DOHH2 (cell line): ENCODE measurements around the gene C16orf54.
"Not testable (repeated sequence)": the region's sequence is repeated elsewhere in the genome, so short reads cannot be mapped to it uniquely, and the experiment has no call there.

Experiments
- H3F3A ChIP-seq: fragments of 200-600 bp; sonication (generic), shearing (Covaris generic); 2 replicates; pipeline ENCODE4 v1.6.0; 2016; ENCODE audit warnings: antibody characterized with exemption, mild to moderate bottlenecking; ENCODE audit not compliant: control insufficient read depth, insufficient read depth
- H3K27ac ChIP-seq: fragments of 200-600 bp; sonication (generic); 2 replicates; pipeline ENCODE4 v1.5.1; 2014; ENCODE audit warnings: low read depth, mild to moderate bottlenecking, low read length, moderate library complexity
- H3K27me3 ChIP-seq: fragments of 200-600 bp; sonication (generic); 2 replicates; pipeline ENCODE4 v1.6.1; 2014; ENCODE audit warnings: mild to moderate bottlenecking, low read length, mixed read lengths; ENCODE audit not compliant: control insufficient read depth
- H3K36me3 ChIP-seq: fragments of 200-600 bp; sonication (generic); 2 replicates; pipeline ENCODE4 v1.6.1; 2014; ENCODE audit warnings: mild to moderate bottlenecking, low read length, moderate library complexity, mixed read lengths; ENCODE audit not compliant: control insufficient read depth
- H3K4me1 ChIP-seq: fragments of 200-600 bp; sonication (generic); 2 replicates; pipeline ENCODE4 v1.6.1; 2014; ENCODE audit warnings: mild to moderate bottlenecking, low read length, mixed read lengths; ENCODE audit not compliant: control insufficient read depth
- H3K4me2 ChIP-seq: fragments of 200-600 bp; sonication (generic); 2 replicates; pipeline ENCODE4 v1.6.0; 2014; ENCODE audit warnings: mild to moderate bottlenecking, low read length, moderate library complexity
- H3K4me3 ChIP-seq: fragments of 200-600 bp; sonication (generic); 2 replicates; pipeline ENCODE4 v1.5.1; 2014; ENCODE audit warnings: mild to moderate bottlenecking, low read length, mixed read lengths
- H3K79me2 ChIP-seq: fragments of 200-600 bp; sonication (generic); 2 replicates; pipeline ENCODE4 v1.6.1; 2014; ENCODE audit warnings: mild to moderate bottlenecking, low read length, mixed read lengths; ENCODE audit not compliant: control insufficient read depth
- H3K9me2 ChIP-seq: fragments of 200-600 bp; sonication (generic); replicated peaks from 2 replicates; pipeline ENCODE4 v1.6.1; 2014; ENCODE audit warnings: mild to moderate bottlenecking, low read length, mixed read lengths; ENCODE audit not compliant: control insufficient read depth
- H3K9me3 ChIP-seq: fragments of 200-600 bp; sonication (generic); 2 replicates; pipeline ENCODE4 v1.6.1; 2014; ENCODE audit warnings: antibody characterized with exemption, low read length, mixed read lengths; ENCODE audit not compliant: control insufficient read depth, insufficient read depth
- H4K20me1 ChIP-seq: fragments of 200-600 bp; sonication (generic); 2 replicates; pipeline ENCODE4 v1.6.0; 2014; ENCODE audit warnings: low read depth, mild to moderate bottlenecking, antibody characterized with exemption, low read length, moderate library complexity; ENCODE audit not compliant: control insufficient read depth, insufficient read depth
- EZH2phosphoT487 ChIP-seq: fragments of 200-600 bp; sonication (generic); IDR thresholded peaks from 2 replicates; pipeline ENCODE4 v1.6.1; 2017; ENCODE audit warnings: borderline replicate concordance, mild to moderate bottlenecking, antibody characterized with exemption, low read length, moderate library complexity, mixed read lengths
- TF ChIP-seq, protein P1 (sequence below): fragments of 200-600 bp; sonication (generic); IDR thresholded peaks from one replicate; pipeline ENCODE4 v1.5.1; 2014; ENCODE audit warnings: antibody characterized with exemption, mild to moderate bottlenecking, low read depth, low read length; ENCODE audit not compliant: poor library complexity, severe bottlenecking

Gene C16orf54

DNA sequence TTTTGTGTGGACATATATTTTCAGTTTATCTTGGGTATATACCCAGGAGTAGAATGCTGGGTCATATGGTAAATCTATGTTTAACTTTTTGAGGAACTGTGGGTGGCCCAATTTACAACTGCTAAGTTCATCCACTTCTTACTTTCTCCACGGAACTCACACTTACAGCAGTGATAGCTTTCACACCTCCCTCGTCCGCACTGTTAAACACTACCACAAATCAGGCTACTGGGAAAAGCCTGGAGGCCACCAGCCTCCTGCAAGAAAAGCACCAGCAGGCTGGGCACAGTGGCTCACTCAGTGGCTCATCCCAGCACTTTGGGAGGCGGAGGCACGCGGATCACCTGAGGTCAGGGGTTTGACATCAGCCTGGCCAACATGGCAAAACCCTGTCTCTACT is 17.5 kb upstream of the C16orf54 start:
- no peak overlapping the region for H3K4me3 ChIP-seq
- peaks cover 10% of the 10 kb centered on the region for H3K27me3 ChIP-seq
- no peaks in the 10 kb centered on the region for H3K79me2 ChIP-seq
- H4K20me1 ChIP-seq, result no peaks in the 10 kb centered on the region
- H3K9me3 ChIP-seq, result no peaks in the 10 kb centered on the region
- H3F3A ChIP-seq, result no peaks in the 10 kb centered on the region
- peaks cover 4% of the 10 kb centered on the region for H3K4me1 ChIP-seq
- no peak overlapping the region for H3K4me2 ChIP-seq
- H3K36me3 ChIP-seq, result no peaks in the 10 kb centered on the region
- TF ChIP-seq, protein P1, sequence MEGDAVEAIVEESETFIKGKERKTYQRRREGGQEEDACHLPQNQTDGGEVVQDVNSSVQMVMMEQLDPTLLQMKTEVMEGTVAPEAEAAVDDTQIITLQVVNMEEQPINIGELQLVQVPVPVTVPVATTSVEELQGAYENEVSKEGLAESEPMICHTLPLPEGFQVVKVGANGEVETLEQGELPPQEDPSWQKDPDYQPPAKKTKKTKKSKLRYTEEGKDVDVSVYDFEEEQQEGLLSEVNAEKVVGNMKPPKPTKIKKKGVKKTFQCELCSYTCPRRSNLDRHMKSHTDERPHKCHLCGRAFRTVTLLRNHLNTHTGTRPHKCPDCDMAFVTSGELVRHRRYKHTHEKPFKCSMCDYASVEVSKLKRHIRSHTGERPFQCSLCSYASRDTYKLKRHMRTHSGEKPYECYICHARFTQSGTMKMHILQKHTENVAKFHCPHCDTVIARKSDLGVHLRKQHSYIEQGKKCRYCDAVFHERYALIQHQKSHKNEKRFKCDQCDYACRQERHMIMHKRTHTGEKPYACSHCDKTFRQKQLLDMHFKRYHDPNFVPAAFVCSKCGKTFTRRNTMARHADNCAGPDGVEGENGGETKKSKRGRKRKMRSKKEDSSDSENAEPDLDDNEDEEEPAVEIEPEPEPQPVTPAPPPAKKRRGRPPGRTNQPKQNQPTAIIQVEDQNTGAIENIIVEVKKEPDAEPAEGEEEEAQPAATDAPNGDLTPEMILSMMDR, result no peak
- TF ChIP-seq EZH2phosphoT487, result no peak
- H3K9me2 ChIP-seq, result no peaks in the 10 kb centered on the region
- no peak overlapping the region for H3K27ac ChIP-seq

DNA sequence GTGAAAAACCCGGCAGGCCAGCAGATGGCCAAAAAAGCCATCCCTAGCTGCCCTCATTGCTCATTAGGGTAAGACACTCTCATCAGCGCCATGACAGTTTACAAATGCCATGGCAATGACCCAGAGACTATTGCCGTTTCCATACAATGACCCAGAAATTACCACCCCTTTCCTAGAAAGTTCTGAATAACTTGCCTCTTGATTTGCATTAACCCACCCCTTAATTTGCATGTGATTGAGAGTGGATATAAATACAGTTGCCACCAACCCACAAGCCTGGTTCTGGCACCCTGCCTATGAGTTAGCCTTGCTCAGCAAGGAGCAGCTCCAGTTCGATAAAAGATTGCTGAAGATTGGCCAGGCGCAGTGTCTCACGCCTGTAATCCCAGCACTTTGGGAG is 16.1 kb upstream of the C16orf54 start:
- Histone ChIP-seq H3K79me2 (no peaks in the 10 kb centered on the region), H3K9me3 (no peaks in the 10 kb centered on the region), H3K4me3 (no peak overlapping the region), H3F3A (peaks cover 1% of the 10 kb centered on the region; the same call in 1 of the 2 replicates), H3K27me3 (peaks cover 10% of the 10 kb centered on the region), H3K9me2 (no peaks in the 10 kb centered on the region), H3K36me3 (no peaks in the 10 kb centered on the region), H3K27ac (no peak overlapping the region), H3K4me2 (no peak overlapping the region), H3K4me1 (peaks cover 5% of the 10 kb centered on the region), H4K20me1 (no peaks in the 10 kb centered on the region)
- TF ChIP-seq, protein P1, result no peak
- no peak for TF ChIP-seq EZH2phosphoT487

DNA sequence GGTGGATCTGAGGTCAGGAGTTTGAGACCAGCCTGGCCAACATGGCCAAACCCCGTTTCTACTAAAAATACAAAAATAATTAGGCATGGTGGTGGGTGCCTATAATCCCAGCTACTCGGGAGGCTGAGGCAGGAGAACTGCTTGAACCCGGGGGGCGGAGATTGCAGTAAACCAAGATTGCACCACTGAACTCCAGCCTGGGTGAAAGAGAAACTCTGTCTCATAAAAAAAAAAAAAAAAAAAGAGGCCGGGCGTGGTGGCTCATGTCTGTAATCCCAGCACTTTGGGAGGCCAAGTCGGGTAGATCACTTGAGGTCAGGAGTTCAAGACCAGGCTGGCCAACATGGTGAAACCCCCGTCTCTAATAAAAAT is 15.5 kb upstream of the C16orf54 start:
- not testable (repeated sequence) for H3K4me3 ChIP-seq, H3K4me2 ChIP-seq, H4K20me1 ChIP-seq, H3K9me3 ChIP-seq, H3K9me2 ChIP-seq, H3K27ac ChIP-seq, H3K36me3 ChIP-seq, H3F3A ChIP-seq, H3K79me2 ChIP-seq, H3K27me3 ChIP-seq
- peaks cover 11% of the 10 kb centered on the region for H3K4me1 ChIP-seq

DNA sequence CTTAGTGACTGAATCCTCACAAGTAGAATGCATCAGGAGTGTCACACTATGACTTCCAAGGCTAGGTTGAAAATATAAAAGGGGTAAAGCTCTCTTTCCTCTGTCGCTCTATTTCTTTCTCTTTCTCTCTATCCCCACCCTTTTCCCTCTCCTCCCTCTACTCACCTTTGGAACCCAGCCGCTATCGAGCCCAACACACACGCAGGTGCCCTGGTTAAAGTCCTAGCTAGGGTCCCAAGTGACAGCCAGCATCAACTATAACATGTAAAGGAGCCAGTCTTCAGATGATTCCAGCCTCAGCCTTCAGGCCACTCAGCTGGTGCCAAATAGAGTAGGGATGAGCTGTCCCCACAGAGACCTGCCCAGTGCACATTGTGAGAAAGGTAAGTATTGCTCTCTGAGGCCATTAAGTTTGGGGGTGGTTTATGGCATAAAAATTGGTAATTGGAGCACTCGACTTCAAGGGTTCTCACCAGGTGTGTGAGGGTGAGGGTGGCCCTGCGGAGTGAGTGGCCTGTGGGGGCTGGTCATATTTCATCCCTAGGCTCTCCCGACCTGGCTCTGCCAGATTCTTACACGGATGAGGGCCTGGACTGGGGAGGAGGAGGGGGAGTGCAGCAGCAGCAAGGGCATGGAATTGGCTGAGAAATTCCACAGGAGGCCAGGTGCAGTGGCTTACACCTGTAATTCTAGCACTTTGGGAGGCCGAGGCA is 14.9 kb upstream of the C16orf54 start:
- no peak overlapping the region for H3K4me2 ChIP-seq
- no peak for TF ChIP-seq EZH2phosphoT487
- TF ChIP-seq, protein P1, result no peak
- H3K27me3 ChIP-seq, result peaks cover 10% of the 10 kb centered on the region
- peaks cover 6% of the 10 kb centered on the region; the same call in 1 of the 2 replicates for H3F3A ChIP-seq
- H3K36me3 ChIP-seq, result no peaks in the 10 kb centered on the region
- H3K4me1 ChIP-seq, result peaks cover 16% of the 10 kb centered on the region
- no peak overlapping the region for H3K27ac ChIP-seq
- H3K9me2 ChIP-seq, result no peaks in the 10 kb centered on the region
- no peak overlapping the region for H3K4me3 ChIP-seq
- no peaks in the 10 kb centered on the region for H3K9me3 ChIP-seq
- no peaks in the 10 kb centered on the region for H4K20me1 ChIP-seq
- H3K79me2 ChIP-seq, result no peaks in the 10 kb centered on the region
